Measurements from ENCODE around the gene C21orf58.
"Not testable (repeated sequence)": the region's sequence is repeated elsewhere in the genome, so short reads cannot be mapped to it uniquely, and the experiment has no call there.

Gene C21orf58

GRCh38 chr21:46323227-46323709 is 402 bp downstream of the C21orf58 start:
- peak in 1 of 2 experiments; percentile 5 for DNase-seq

GRCh38 chr21:46322351-46323226 is 1.1 kb downstream of the C21orf58 start:
- DNase-seq, result peak; percentile 18 to 27

- peak; percentile 13 to 15 for DNase-seq
Measured at GRCh38 chr21:46320331-46320801, 3.3 kb downstream of the C21orf58 start.

GRCh38 chr21:46319186-46319585 is 4.5 kb downstream of the C21orf58 start:
- no peak for DNase-seq

- no peak for DNase-seq
Measured at GRCh38 chr21:46318464-46318845, 5.2 kb downstream of the C21orf58 start.

- DNase-seq, result no peak
Measured at GRCh38 chr21:46317710-46318463, 5.8 kb downstream of the C21orf58 start.

GRCh38 chr21:46316708-46317324 is 6.9 kb downstream of the C21orf58 start:
- DNase-seq, result no peak

- DNase-seq, result no peak
Measured at GRCh38 chr21:46314441-46315020, 9.1 kb downstream of the C21orf58 start.

- DNase-seq, result no peak
Measured at GRCh38 chr21:46312949-46313348, 10.7 kb downstream of the C21orf58 start.

GRCh38 chr21:46311568-46311967 is 12.1 kb downstream of the C21orf58 start:
- DNase-seq, result no peak

GRCh38 chr21:46310260-46310659 is 13.4 kb downstream of the C21orf58 start:
- not testable (repeated sequence) for DNase-seq

- no peak for DNase-seq
Measured at GRCh38 chr21:46308431-46308830, 15.2 kb downstream of the C21orf58 start.

GRCh38 chr21:46307625-46308024 is 16.0 kb downstream of the C21orf58 start:
- no peak for DNase-seq

GRCh38 chr21:46304955-46305354 is 18.7 kb downstream of the C21orf58 start:
- DNase-seq, result no peak

GRCh38 chr21:46304437-46304836 is 19.2 kb downstream of the C21orf58 start:
- DNase-seq, result no peak

GRCh38 chr21:46301759-46302158 is 21.9 kb downstream of the C21orf58 start:
- DNase-seq, result no peak

- no peak for DNase-seq
Measured at GRCh38 chr21:46299167-46299566, 24.5 kb downstream of the C21orf58 start.

- DNase-seq, result no peak
Measured at GRCh38 chr21:46297338-46298271, 26.1 kb downstream of the C21orf58 start.

- DNase-seq, result peak; percentile 72 to 73
Measured at GRCh38 chr21:46295996-46296752, 27.5 kb downstream of the C21orf58 start.

GRCh38 chr21:46295177-46295770 is 28.4 kb downstream of the C21orf58 start:
- DNase-seq, result no peak

Measured in Kasumi-1 (cell line).